Activated T-helper 9 cell treated with anti-CD3 and anti-CD28 coated beads, Interleukin-2, amount 50 U/mL, for 16 hours (primary cell): ENCODE measurements around the gene ST13.
"Not testable (repeated sequence)": the region's sequence is repeated elsewhere in the genome, so short reads cannot be mapped to it uniquely, and the experiment has no call there.

Experiments
- DNase-seq: peaks from one replicate; pipeline ENCODE4 v3.0.0-alpha.2; 2020; ENCODE audit warnings: low read depth

The ST13 gene

DNA sequence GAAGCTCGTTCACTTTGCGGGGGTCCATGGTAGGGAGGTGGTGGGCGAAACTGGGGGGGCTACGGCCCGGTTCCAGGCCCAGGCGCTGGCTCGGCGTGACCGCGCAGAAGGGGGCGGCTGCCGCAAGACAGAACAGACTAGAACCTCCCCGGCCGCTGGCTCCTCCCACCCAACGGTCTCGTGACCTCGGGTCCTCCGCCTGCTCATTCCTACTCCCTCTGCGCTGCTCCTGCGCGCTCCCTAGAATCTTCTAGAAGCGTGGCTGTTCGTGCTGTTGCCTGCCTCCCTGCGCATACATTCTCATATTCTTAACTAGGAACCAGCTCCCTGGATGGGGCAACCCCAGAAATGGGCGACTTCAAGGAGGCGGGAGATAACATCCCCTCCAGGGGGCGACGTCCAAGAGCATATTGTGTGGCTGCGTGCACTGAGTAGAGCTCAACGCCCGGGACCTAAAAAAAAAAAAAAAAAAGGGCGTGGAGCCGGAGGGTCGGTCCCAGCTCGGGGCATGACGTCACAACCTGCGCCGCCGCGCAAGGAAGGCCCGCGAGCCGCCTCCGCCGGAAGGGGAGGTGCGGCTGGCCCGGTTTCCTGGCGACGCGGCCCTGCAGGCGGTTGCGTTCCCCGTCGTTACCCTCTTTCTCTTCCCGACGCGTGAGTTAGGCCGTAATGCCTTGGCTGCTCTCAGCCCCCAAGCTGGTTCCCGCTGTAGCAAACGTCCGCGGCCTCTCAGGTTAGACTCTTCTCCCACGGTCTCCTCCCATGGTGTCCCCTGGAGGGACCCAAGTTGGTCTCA is at the start of gene ST13, which contains the start of gene XPNPEP3:
TSS of gene ST13 (minus strand) at position 127 of the 796 bp plus-strand sequence. CDS start at position 28, 99 bp downstream.
TSS of gene XPNPEP3 (plus strand) at position 636 of the 796 bp plus-strand sequence. CDS start at position 670, 34 bp downstream.
- DNase-seq: peak; percentile 95

DNA sequence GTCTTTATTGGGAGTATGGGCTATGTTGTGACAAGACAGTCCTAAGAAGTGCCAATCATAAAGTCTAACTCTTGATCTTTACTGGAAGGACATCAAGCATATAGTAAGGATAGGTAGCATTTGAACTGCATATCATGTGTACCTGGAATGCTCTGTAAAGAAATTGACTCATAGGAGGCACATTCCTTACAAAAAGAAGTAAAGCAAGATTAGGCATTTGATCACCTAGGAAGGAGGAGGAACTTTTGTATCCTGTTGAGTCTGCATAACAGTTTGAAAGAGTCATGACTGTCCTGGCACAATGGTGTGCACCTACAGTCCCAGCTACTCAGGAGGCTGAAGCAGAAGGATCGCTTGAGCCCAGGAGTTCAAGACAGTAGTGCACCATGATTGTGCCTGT is 47.7 kb upstream of the ST13 start:
- no peak for DNase-seq

DNA sequence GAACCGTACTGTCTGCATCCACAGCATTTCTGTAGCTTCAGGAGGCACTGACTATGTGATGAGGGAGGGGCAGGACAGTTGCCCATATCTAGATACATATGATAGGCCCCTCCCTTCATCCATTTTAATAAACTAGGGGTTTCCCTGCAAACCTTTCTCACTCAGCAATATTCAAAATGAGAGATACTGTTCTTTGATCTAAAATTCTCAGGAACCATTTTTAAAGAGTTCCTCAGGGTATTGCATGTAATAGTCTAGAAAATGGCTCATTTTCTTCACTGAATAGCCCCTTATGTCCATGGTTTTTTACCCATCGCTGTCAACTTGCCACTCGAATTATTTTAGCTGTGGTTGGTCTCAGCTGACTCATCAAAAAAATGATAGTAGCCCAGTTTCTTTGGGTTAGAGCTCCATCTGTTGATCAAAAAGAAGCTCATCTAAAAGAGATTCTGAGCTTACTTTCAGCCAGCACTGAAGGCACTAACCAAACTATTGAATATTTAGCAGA is 42.5 kb upstream of the ST13 start:
- DNase-seq: no peak

DNA sequence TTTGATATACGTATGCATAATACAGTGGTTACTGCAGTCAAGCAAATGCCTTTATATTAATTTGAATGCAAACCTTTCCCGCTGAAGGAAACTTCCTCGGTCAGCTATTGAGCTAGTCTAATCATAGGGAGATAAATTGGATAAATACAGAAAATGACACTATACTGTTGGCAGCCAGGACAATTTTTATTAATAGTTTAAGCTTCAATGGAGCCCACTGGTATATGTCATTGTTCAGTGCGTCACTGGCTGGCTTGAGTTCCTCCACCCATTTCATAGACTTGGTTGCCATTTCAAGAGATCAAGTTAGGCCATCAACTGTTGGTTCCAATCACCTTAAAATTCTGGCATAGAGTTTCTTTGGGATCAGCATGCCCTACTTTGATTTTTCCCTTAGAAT is 38.0 kb upstream of the ST13 start:
- DNase-seq: no peak

DNA sequence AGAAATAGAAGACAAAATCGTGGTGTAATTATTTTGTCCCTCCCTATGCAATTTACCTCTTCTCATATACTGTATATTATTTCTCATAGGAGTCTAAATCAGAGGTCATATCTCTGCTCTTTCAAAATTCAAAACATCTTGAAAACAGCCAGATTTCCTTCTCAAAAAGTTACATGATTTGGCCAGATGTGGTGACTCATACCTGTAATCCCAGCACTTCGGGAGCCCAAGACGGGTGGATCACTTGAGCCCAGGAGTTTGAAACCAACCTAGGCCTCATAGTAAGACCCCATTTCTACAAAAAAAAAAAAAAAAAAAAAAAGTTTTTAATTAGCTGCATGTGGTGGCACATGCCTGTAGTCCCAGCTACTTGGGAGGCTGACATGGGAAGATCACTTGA is 34.4 kb upstream of the ST13 start:
- no peak for DNase-seq

DNA sequence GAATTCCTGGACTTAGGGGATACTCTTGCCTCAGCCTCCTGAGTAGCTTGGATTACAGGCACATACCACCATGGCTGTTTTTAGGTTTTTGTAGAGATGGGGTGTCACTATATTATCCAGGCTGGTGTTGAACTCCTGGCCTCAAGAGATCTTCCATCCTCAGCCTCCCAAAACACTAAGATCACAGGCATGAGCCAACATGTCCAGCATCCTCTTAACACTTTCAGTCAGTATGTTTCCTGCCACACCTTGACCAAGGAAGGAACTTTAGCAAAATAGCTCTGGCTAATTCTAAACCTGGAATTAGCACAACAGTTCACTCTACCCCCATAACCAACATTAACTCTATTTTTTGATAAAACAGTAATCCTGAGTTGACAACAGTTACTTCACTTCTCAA is 32.7 kb upstream of the ST13 start:
- DNase-seq: no peak

DNA sequence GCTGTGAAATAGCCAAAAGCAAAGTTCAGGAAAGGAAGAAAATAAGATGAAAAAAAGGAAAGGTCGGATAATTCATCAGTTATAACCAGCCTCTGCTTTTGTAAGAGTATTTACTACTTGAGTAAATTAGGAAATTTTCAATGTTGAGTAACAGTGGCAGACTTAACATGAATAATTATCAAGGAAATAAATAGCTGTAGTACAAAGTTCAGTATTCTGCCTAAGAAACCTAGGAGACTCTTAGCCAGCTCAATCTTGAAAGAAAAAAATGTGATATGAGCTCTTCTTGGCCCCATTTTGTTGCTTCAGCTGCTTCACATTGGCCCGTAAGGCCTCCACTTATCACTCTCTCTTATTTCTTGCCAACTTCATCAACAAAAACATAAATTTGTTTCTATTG is 22.5 kb upstream of the ST13 start:
- DNase-seq: no peak

DNA sequence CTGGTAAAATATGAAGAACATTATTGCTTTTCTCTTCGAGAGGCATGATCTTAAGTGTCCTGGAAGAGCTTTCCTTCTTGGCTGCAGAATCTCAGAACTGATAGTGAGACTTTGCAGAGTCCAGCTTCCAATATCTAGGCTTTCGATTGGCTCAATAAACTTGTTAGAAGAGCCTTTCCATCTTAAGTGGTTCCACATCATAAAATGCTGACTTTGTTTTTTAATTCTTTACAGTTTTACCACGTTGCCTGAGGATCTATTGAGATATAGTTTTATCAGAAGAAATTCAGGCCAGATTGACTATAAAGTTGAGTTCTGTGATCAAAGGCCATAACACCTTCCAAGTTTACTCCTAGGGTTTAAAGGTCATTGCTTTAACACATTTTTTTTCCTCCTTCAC is 21.0 kb upstream of the ST13 start:
- DNase-seq: no peak

DNA sequence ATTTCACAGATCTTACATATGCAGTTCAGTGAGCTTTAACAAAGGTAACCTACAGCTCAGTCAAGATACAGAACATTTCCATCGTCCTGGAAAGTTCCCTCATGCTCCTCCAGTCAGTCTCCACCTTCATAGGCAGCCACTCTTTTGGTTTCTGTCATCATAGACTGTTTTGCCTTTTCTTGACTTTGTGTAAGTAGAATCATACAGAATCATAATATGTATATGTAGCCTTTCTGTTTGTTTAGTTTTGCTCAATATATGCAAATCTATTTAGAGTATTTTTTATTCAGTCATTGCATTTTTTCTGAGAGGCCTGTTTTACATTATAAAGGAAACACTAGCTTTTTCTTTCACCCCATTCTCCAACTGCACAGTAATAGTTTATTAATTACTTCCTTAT is 20.5 kb upstream of the ST13 start:
- DNase-seq: no peak

DNA sequence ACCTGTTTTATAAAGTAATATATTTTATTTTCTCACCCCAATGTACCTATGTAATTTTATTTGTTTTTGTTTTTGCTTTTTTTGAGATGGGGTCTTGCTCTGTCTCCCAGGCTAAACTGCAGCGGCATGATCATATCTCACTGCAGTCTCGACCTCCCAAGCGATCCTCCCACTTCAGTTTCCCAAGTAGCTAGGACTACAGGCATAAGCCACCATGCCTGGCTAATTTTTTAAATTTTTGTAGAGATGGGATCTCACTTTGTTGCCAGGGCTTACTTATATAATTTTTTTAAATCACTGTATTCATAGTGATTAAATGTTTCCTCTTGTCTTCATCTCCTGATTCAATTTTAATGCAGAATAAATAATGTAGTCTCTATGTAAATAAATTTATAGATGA is 18.7 kb upstream of the ST13 start:
- no peak for DNase-seq

DNA sequence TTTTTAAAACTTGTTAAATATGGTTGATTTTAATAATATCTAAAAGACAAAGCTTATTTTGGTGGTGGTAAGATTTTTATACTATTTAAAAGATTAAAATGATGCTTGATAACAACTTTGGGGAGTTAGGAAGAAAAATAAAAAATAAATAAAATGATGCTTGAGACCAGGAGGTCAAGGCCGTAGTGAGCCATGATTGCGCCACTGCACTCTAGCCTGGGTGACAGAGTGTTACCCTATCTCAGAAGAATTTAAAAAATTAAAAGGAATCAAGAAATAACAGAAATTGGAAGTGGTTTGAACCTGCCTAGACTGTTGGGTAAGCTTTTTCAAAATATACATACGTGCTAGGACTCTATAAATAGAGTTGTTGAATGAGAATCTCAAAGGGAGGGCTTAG is 17.6 kb upstream of the ST13 start:
- DNase-seq: no peak

DNA sequence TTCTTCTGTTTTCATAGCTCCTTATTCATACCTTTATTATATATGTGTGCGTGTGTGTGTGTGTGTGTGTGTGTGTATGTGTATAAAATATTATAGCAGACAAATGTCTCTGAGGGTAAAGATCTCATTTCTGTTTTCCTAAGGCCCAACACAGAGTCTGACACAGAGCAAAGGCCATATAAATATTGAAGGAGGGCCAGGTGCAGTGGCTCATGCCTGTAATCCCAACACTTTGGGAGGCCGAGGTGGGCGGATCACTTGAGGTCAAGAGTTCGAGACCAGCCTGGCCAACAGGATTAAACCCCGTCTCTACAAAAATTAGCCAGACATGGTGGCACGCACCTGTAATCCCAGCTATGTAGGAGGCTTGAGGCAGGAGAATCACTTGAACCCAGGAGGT is 11.9 kb upstream of the ST13 start:
- DNase-seq: not testable (repeated sequence)

DNA sequence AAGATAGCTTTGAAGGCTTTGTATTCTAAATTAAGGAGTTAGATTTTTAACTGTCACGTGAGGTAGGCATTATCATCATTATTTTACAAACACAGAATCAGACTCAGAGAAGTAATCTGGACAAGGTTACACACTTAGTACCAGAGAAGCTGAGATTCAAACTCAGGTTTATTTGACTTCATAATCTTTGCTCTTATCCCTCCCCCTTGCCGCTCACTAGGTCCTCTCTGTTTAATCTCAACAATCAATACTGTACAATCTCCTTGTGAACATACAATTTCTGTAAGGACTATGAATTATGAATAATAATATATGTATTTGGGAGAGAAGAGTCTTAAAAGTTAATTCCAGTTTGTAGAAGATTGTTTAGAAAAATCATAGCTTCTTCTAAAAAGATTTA is 10.7 kb upstream of the ST13 start:
- DNase-seq: no peak

DNA sequence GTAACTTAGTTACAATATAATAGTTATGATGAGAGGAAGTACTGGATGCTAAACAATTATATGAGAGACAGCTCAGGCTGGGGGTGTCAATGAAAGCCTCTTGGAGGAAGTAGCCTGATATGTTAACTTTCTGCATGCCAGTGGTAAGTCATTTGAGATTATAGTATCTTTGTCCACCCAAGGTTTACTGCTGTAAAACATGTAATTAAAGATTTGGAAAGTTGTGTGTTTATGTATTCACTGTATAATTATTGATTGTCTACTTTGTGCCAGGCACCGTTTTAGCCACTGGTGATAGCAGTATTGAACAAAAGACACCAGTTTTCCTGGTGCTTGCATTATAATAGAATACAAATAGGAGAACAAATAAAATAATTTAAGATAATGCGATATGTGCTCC is 6.1 kb upstream of the ST13 start:
- DNase-seq: no peak

DNA sequence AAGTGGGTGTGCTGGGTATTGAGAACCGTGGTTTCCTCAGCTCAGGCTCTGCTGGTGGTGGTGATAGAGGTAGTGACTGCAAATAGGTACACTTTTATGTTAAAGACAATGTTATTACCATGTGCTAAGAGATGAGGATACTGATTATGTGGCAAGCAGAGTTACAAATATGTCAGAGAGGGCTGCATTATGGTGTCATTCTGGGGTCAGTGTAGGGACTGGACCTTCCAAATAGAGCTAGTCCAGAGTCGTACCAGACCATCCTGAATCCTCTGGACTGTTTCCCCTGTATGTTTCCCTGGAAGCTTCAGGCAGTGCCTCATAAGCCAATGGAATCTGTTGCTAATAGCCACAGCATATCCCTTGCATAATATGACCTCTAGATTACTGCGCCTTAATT is 5.6 kb upstream of the ST13 start, which contains the start of gene DNAJB7:
TSS of gene DNAJB7 (minus strand) at position 101 of the 400 bp plus-strand sequence. CDS start 119 bp downstream, outside the sequence.
- no peak for DNase-seq

DNA sequence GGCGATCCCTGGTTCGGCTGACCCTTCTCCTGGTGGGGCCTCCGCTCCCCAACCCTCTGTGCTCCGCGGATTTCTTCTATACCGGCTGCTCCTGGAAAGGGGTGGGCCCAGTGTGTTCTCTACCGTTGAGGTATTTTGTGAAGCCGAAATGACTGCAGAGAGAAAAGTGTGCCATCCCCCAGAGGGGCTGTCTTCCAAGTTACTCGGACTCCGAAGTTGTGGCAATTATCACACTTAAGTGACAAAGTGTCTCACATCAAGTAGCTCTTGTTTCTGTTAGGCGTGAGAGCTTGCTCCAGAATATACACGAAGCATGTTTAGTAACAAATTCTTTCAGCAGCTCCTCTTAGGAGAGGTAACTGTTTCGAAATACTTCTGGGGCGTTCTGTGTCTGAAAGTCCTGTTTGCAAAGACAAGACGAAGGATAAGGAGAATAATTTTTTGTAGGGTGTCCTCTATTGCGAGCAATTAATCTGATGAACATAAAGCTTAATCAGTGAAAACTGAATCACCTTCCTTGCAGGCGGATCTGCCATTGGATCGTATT is 943 bp upstream of the ST13 start:
- DNase-seq: no peak

DNA sequence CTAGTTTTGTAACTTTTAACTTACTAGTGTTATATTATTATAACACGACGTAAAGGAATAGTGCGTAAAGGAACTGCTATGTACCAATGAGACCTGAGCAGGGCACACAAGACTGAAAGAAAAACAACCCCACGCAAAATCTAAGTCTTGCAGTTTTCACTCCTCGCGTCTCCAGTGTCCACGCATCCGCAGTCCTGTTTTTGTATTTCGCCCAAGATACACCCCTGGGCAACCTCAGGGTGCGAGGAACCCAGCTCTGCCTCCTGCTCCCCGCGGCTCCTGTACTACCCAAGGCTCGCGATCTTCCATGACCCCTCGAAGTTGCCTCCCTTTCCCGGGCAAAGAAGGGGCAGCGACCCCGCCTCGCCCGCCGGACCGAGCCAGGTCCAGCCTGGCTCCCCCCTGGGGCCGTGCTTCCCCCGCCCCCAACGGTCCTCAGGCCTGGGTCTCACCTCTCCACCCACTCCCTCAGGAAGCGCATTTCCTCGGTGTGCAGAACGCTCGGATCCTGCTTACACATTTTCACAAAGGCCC is 393 bp downstream of the ST13 start:
- no peak for DNase-seq

DNA sequence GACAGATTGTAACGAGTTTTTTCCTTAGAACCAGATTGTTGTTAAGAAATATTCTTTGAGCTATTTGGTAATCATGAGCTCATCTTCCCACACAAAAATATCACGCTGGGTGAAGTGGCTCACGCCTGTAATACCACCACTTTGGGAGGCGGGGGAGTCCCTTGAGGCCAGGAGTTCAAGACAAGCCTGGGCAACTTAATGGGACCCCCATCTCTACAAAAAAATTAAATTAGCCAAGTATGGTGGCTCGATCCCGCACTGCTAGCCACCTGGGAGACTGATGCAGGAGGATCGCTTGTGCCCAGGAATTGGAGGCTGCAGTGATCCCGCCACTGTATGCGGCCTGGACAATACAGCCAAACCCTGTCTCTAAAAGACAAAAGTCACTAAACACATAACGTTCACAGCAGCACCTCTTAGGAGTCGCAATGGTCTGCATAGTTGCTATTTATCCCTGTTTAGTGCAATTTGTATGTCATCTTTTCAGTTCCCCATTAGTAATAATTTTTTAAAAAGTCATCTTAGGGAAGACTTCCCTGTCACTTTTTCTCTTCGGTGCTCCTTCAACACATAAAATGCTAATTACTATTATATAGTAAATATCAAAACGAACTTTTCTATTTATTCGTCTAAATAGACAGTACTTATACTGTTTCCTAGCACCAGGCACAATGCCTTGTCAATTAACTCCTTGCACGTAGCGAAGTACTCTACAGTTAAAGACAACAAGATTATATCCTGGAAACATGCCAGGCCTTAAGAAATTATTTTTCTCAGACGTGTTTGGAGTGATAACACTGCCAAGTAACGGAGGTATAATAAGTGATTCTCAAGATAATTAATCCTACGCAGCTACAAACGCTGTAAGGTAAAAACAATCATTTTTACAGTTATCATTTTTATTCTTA is 1.1 kb downstream of the ST13 start:
- no peak for DNase-seq

DNA sequence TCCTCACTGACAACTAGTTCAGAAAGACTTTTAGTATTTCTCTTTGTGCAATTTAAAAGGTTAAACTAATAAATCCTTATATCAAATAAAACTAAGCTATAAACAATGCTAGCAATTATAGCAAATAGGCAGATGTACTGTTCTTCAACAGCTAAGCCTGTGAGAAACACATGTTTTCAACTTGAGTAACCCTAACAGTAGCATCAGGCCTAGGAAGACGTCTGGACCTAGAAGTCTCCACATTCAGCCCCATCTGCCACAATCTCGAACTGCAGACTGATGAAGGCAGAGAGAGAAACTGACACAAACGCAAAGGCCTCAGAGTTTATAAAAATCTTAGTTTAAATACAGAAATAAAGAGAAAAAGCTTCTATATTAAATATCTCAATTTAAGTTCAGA is 2.5 kb downstream of the ST13 start:
- no peak for DNase-seq

DNA sequence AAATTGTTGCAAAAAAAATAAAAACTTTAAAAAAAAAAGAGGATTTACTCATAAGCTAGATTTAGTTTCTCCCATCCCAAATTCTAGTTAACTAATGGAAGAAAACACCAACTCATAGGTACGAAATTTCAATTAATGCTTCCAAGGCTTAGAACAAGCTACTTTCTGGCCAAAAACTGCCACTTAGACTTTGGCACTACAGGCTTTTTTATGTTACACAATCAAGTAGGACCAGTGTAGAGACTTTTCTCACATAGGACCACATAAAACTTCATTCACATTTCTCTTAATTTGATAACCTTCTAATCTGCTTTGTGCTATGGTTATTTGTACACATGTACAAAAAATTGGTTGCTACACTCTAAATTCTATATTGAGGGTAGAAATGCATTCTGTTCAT is 3.1 kb downstream of the ST13 start:
- DNase-seq: no peak

DNA sequence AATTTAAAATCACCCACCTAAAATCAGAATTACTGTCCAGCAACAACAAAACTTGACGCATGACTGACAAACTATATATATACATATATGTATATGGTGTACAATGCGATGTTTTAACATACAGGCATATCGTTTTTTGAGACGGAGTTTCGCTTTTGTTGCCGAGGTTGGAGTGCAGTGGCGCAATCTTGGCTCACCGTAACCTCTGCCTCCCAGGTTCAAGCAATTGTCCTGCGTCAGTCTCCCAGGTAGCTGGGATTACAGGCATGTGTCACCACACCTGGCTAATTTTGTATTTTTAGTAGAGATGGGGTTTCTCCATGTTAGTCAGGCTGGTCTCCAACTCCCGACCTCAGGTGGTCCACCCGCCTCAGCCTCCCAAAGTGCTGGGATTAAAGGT is 10.6 kb downstream of the ST13 start:
- not testable (repeated sequence) for DNase-seq

DNA sequence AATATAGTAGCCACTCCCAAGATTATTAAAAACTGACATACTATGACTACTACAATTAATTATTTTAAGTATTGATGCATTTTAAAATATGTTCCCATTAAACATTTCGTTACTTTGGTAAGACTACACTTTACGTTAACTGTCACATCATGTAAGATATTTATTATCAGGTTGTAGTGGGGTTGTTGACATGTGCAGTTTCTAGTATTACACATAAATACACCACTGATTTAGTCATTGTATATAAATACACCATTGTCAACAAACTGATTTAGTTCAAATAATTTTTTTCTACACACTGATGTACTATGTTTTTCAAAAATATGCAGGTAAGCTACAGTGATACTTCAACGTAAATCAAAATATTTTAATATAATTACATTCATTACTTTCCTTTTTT is 11.5 kb downstream of the ST13 start:
- no peak for DNase-seq
